Measurements from ENCODE around the gene UQCRHL.

UQCRHL gene

GRCh38 chr1:15767941-15768340, 39.5 kb downstream of the UQCRHL start:
- Histone ChIP-seq H3K4me1 (ENCODE audit: control insufficient read depth, insufficient read depth, low read length) (no peaks in the 10 kb centered on the region), H3K9me3 (ENCODE audit: control insufficient read depth, insufficient read depth, low read depth, low read length) (no peaks in the 10 kb centered on the region), H3K36me3 (ENCODE audit: control insufficient read depth in 2 of 2, insufficient read depth in 1 of 2, low read length in 2 of 2) (peaks cover 4 to 75% of the 10 kb centered on the region in 2 experiments; a peak in 2 of 3 replicates), H3K27ac (ENCODE audit: extremely low read depth, low read depth, low read length) (no peak overlapping the region), H3K4me3 (ENCODE audit: low read depth, low read length) (no peak overlapping the region)
- no peak for TF ChIP-seq ZNF354C (tag by site-specific recombination; IDR thresholded peaks at IDR 0.05; ENCODE audit: borderline replicate concordance, low read depth)
- no peak for TF ChIP-seq ZNF623 (tag by site-specific recombination; IDR thresholded peaks at IDR 0.05)
- no peak for TF ChIP-seq ZNF843 (tag by site-specific recombination; IDR thresholded peaks at IDR 0.05)
- no peak for TF ChIP-seq ZNF202 (tag by site-specific recombination; IDR thresholded peaks at IDR 0.05; ENCODE audit: borderline replicate concordance)
- no peak for TF ChIP-seq ZBTB17 (tag by site-specific recombination; IDR thresholded peaks at IDR 0.05)
- TF ChIP-seq KLF16 (tag by site-specific recombination; IDR thresholded peaks at IDR 0.05): no peak
- no peak for TF ChIP-seq ZNF138 (tag by site-specific recombination; IDR thresholded peaks at IDR 0.05; ENCODE audit: borderline replicate concordance)
- no peak for TF ChIP-seq ZNF76 (tag by site-specific recombination; IDR thresholded peaks at IDR 0.05; ENCODE audit: borderline replicate concordance, low read depth)
- no peak for TF ChIP-seq ZNF555 (tag by site-specific recombination; conservative IDR thresholded peaks at IDR 0.05)
- TF ChIP-seq ZNF501 (tag by site-specific recombination; IDR thresholded peaks at IDR 0.05): no peak
- TF ChIP-seq EGR2 (tag by site-specific recombination; IDR thresholded peaks at IDR 0.05; ENCODE audit: low read depth): no peak
- no peak for TF ChIP-seq ZNF280D (tag by site-specific recombination; IDR thresholded peaks at IDR 0.05)
- TF ChIP-seq SCRT1 (tag by site-specific recombination; IDR thresholded peaks at IDR 0.05; ENCODE audit: borderline replicate concordance): no peak
- ChIA-PET CTCF (no interaction called here), POLR2A (interaction anchor here (0.6 kb wide), 1 partner anchor 175 kb away, joined by 4 read pairs; no protein-coding TSS in a partner anchor)

- Histone ChIP-seq H3K36me3 (ENCODE audit: control insufficient read depth in 2 of 2, insufficient read depth in 1 of 2, low read length in 2 of 2) (peaks cover 4 to 54% of the 10 kb centered on the region in 2 experiments; a peak in 2 of 3 replicates), H3K9me3 (ENCODE audit: control insufficient read depth, insufficient read depth, low read depth, low read length) (no peaks in the 10 kb centered on the region), H3K27ac (ENCODE audit: extremely low read depth, low read depth, low read length) (no peak overlapping the region), H3K4me3 (ENCODE audit: low read depth, low read length) (no peak overlapping the region), H3K4me1 (ENCODE audit: control insufficient read depth, insufficient read depth, low read length) (peaks cover 3% of the 10 kb centered on the region; the same call in 1 of the 2 replicates)
- POLR2A ChIA-PET: no interaction called here
- CTCF ChIA-PET: interaction anchor here (0.6 kb wide), 1 partner anchor 79 kb away, joined by 7 read pairs; no protein-coding TSS in a partner anchor
- TF ChIP-seq PRDM10 (tag by site-specific recombination; IDR thresholded peaks at IDR 0.05) (peak; percentile 63), ZNF510 (tag by site-specific recombination; IDR thresholded peaks at IDR 0.05; ENCODE audit: insufficient replicate concordance) (no peak), ZNF423 (tag by site-specific recombination; IDR thresholded peaks at IDR 0.05) (no peak), ZNF600 (tag by site-specific recombination; IDR thresholded peaks at IDR 0.05) (peak; percentile 82)
These were observed 41.8 kb downstream of the UQCRHL start for GRCh38 chr1:15765495-15766194.

Data from HEK293 (cell line).